Left lung (tissue), 10 donors: Measurements from ENCODE around the gene PDLIM5. TPM values are rescaled to one million over a fixed set of nuclear protein-coding genes. Genes with fewer than 3 reads are reported as not detected.
A peak's percentile ranks its signal among the peaks of the same experiment; 100 is the strongest.

ENCODE experiments used
- ATAC-seq: fragments of 200-7000 bp; cut with Tn5 transposase; one replicate; pipeline ENCODE4 v1.9.1; 2020; ENCODE audit warnings: moderate library complexity
- DNase-seq, 4 donors: peaks; one replicate each; pipeline ENCODE4 v3.0.0-alpha.2; 2013 to 2020
- H3K27ac ChIP-seq, 2 donors: fragments of 200-600 bp; sonication (generic) in 1 of 2; one replicate each; pipeline versions ENCODE4 v1.5.0 to v1.8.0; 2020 to 2021
- H3K27me3 ChIP-seq, 2 donors: fragments of 200-600 bp; sonication (generic) in 1 of 2; one replicate each; pipeline versions ENCODE4 v1.5.0 to v1.8.0; 2020 to 2021
- H3K36me3 ChIP-seq, 2 donors: fragments of 200-600 bp; sonication (generic) in 1 of 2; one replicate each; pipeline versions ENCODE4 v1.5.0 to v1.8.0; 2020 to 2021
- H3K4me1 ChIP-seq, 2 donors: fragments of 200-600 bp; one replicate each; pipeline ENCODE4 v1.8.0; 2021
- H3K4me3 ChIP-seq, 2 donors: fragments of 200-600 bp; sonication (generic) in 1 of 2; one replicate each; pipeline versions ENCODE4 v1.5.0 to v1.8.0; 2020 to 2021; ENCODE audit warnings: mild to moderate bottlenecking in 1 of 2
- H3K9me3 ChIP-seq, 2 donors: fragments of 200-600 bp; sonication (generic) in 1 of 2; one replicate each; pipeline versions ENCODE4 v1.5.0 to v1.8.0; 2020 to 2021
- intact Hi-C, 2 donors: fragments of 100-400 bp; cut with DNase I; formaldehyde crosslinking; loops; one replicate each; pipeline versions ENCODE4 v1.11.2 to v1.14.2; 2022
- polyA plus RNA-seq, 6 donors: library from polyadenylated mRNA; unstranded; fragments of 120-200 nt; gene quantifications; one replicate each; pipeline ENCODE4 v1.2.1, GENCODE V29; 2013; ENCODE audit not compliant: insufficient read length in 6 of 6
- total RNA-seq, 2 donors: library from RNA; stranded (reverse); fragmentation: NEBNext Ultra II Directional; extraction: Animal tissue kit (Norgen Biotek cat#: 25700); gene quantifications; one replicate each; pipeline ENCODE4 v1.2.1, GENCODE V29; 2021
- TF ChIP-seq, protein P1 (sequence below), 2 donors: fragments of 200-600 bp; sonication (generic) in 1 of 2; IDR thresholded peaks; one replicate each; pipeline versions ENCODE4 v1.5.0 to v1.8.0; 2021; ENCODE audit warnings: antibody characterized with exemption in 2 of 2
- donor health status: DM: no; HTN: yes; CAD: no.
- donor health status: DM: no; HTN: no; CAD: no.

The PDLIM5 gene
- total and polyA plus RNA-seq, 8 donors: 18.3 to 105 (median 20.3) TPM

DNA sequence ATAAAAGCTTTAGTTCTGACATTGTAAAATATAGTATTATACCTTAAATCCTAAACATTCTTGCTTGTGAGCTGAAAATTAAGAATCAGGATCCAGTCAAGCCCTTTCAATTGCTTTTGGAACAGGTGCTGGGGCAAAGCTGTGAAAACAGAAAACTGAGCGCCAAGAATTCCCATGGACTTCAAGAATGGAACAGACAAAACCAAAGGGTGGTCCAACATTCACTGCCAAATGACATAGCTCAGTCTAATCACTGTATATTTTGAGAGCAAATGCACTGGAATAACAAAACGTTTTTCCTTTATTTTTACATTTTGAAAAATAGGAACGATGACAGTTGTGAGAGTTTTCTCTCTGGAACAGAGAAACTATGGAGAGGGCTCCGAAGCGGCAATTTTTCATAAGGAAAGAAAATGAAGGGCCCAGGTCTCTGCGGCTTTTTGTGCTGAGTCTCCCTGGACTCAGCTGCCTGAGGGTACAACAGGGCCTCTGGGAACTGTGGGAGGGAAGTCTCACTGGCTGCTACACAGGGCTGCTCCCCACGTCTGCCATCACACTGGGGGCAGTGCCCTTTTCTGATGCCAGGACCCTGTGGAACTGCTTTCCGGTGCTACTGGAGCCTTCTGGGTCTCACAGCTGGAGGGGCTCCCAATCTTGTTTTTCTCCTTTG is 250.0 kb downstream of the PDLIM5 start:
- H3K9me3 ChIP-seq: no peaks in the 10 kb centered on the region
- no peaks in the 10 kb centered on the region for H3K36me3 ChIP-seq
- H3K27ac ChIP-seq: no peak overlapping the region
- intact Hi-C loops: no loop called here
- no peak overlapping the region for H3K4me3 ChIP-seq
- no peaks in the 10 kb centered on the region for H3K27me3 ChIP-seq
- TF ChIP-seq, protein P1, sequence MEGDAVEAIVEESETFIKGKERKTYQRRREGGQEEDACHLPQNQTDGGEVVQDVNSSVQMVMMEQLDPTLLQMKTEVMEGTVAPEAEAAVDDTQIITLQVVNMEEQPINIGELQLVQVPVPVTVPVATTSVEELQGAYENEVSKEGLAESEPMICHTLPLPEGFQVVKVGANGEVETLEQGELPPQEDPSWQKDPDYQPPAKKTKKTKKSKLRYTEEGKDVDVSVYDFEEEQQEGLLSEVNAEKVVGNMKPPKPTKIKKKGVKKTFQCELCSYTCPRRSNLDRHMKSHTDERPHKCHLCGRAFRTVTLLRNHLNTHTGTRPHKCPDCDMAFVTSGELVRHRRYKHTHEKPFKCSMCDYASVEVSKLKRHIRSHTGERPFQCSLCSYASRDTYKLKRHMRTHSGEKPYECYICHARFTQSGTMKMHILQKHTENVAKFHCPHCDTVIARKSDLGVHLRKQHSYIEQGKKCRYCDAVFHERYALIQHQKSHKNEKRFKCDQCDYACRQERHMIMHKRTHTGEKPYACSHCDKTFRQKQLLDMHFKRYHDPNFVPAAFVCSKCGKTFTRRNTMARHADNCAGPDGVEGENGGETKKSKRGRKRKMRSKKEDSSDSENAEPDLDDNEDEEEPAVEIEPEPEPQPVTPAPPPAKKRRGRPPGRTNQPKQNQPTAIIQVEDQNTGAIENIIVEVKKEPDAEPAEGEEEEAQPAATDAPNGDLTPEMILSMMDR (IDR thresholded peaks at IDR 0.05): no peak
- H3K4me1 ChIP-seq: no peaks in the 10 kb centered on the region
- ATAC-seq (no peak), DNase-seq (no peak)

DNA sequence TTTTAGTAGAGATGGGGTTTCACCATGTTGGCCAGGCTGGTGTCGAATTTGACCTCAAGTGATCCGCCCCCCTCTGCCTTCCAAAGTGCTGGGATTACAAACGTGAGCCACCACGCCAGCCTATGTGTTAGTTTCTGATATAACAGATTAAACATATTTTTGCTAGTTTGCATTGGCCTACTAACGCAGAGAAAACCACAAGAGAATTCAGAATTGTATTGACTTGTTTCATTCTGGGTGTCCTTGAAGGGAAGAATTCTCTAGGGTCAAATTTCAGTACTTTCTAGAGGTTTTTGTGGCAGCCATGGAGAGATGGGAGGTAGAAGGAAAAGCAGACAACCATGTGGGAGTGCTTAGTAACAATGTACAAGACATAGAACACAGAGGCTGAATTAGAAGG is 259.9 kb downstream of the PDLIM5 start:
- Histone ChIP-seq H3K36me3 (no peaks in the 10 kb centered on the region), H3K27ac (no peak overlapping the region), H3K9me3 (no peaks in the 10 kb centered on the region), H3K4me3 (no peak overlapping the region), H3K4me1 (no peaks in the 10 kb centered on the region), H3K27me3 (no peaks in the 10 kb centered on the region)
- intact Hi-C loops: no loop called here
- TF ChIP-seq, protein P1 (IDR thresholded peaks at IDR 0.05): no peak
- ATAC-seq (no peak), DNase-seq (no peak)

DNA sequence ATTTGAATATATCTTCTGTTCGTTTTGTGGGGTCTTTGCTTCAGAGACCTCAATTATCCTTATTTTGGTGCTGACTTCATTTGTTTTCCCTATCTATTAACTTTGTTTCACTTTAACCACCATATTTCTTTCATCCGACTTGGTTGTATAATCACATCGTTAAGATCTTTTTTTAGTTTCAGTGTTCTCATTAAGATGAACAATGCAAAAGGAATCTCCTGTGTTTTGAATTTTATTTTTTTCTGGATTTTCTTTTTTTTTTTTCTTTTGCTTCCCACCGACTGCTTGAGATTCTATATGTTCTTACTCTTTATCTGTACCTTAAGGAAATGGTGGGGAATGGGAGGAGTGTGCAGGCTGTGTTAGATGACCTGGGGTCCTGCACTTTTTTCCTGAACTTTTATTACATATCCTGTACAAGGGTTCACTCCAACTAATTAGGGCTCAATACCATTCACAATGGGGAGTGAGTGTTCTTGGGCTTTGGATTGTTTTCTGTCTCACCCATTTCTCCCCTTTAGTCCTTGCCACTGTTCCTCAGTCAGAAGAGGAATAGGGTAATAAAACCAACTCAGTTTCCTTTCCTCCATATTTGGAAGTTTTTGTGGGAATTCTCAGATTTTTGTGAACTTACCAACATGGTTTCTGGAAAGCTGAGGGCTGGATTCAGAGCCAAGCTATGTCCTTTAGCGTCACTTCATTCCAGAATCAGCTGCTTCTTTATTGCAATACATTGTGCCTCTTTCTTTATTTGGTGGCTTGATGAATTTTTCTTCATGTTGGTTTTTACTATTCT is 262.8 kb downstream of the PDLIM5 start:
- no peak for ATAC-seq
- no peak for DNase-seq
- no peak overlapping the region for H3K4me3 ChIP-seq

DNA sequence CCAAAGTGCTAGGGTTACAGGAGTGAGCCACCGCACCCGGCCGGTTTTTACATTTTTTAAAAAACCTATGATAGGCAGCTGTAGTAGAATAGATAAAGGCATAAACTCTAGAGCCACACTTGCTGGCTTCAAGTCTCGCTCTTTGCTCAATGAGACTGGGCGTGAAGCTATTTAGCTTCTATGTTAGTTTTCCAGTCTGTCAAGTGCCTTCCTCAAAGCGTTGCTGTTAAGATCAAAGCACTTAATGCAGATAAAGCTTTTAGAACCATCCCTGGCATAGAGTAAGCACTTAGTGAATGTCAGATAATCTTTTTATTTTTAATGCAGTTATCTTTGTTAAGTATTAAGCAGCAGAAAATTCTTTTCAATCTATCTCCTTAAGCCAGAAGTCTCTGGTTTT is 264.0 kb downstream of the PDLIM5 start:
- ATAC-seq (peak; percentile 25), DNase-seq (no peak)
- intact Hi-C loops: no loop called here
- no peak overlapping the region for H3K27ac ChIP-seq
- no peaks in the 10 kb centered on the region for H3K4me1 ChIP-seq
- H3K4me3 ChIP-seq: no peak overlapping the region
- peaks cover 0 to 3% of the 10 kb centered on the region in 2 donors for H3K9me3 ChIP-seq
- no peaks in the 10 kb centered on the region for H3K27me3 ChIP-seq
- TF ChIP-seq, protein P1 (IDR thresholded peaks at IDR 0.05): no peak
- no peaks in the 10 kb centered on the region for H3K36me3 ChIP-seq

More for the DNA sequence above, 262.8 kb downstream of the PDLIM5 start:
- H3K4me1 ChIP-seq: no peaks in the 10 kb centered on the region
- TF ChIP-seq, protein P1 (IDR thresholded peaks at IDR 0.05): no peak
- H3K36me3 ChIP-seq: no peaks in the 10 kb centered on the region
- H3K9me3 ChIP-seq: no peaks in the 10 kb centered on the region
- no peak overlapping the region for H3K27ac ChIP-seq
- no peaks in the 10 kb centered on the region for H3K27me3 ChIP-seq
- intact Hi-C loops: no loop called here

Other genes starting within 250 kb of the PDLIM5 start
- gene SMARCAD1, start 244.1 kb upstream of the PDLIM5 start, total RNA-seq: 10 to 100 TPM; 20.9 to 24.4 TPM
- gene SMARCAD1, start 244.1 kb upstream of the PDLIM5 start, polyA plus RNA-seq: 10 to 100 TPM; 55.3 to 65.5 (median 57.2) TPM
- gene HPGDS, start 109.1 kb upstream of the PDLIM5 start, total RNA-seq: 1 to 10 TPM; 4.4 to 4.8 TPM
- 1 to 10 TPM; 2.8 to 6.7 (median 4.7) TPM for gene HPGDS, start 109.1 kb upstream of the PDLIM5 start, polyA plus RNA-seq